Spinal cord (tissue), 10 donors: ENCODE measurements around the gene EMC6. TPM values are rescaled to one million over a fixed set of nuclear protein-coding genes. Genes with fewer than 3 reads are reported as not detected.
A peak's percentile ranks its signal among the peaks of the same experiment; 100 is the strongest.

Experiments
- DNase-seq, 6 donors: peaks; one replicate each; pipeline versions ENCODE4 v3.0.0 to v3.0.0-alpha.2; 2013 to 2015; ENCODE audit warnings: low spot score in 6 of 6, low read depth in 4 of 6
- H3K27ac ChIP-seq: one replicate; pipeline ENCODE4 v1.5.1; 2013; ENCODE audit warnings: low read depth, low read length, control low read depth
- H3K27me3 ChIP-seq: one replicate; pipeline ENCODE4 v1.6.1; 2013; ENCODE audit warnings: low read length; ENCODE audit not compliant: control insufficient read depth, insufficient read depth
- H3K36me3 ChIP-seq: one replicate; pipeline ENCODE4 v1.6.1; 2013; ENCODE audit warnings: low read length; ENCODE audit not compliant: control insufficient read depth, insufficient read depth
- H3K4me1 ChIP-seq: one replicate; pipeline ENCODE4 v1.6.1; 2013; ENCODE audit warnings: low read length; ENCODE audit not compliant: control insufficient read depth, insufficient read depth
- H3K4me3 ChIP-seq: one replicate; pipeline ENCODE4 v1.5.1; 2013; ENCODE audit warnings: low read depth, low read length, control low read depth
- H3K9me3 ChIP-seq: one replicate; pipeline ENCODE4 v1.6.1; 2013; ENCODE audit warnings: low read length; ENCODE audit not compliant: control insufficient read depth, insufficient read depth
- WGBS: methylation state at CpG from one replicate; pipeline ENCODE4 v1.1.5; 2013; ENCODE audit warnings: missing lambda C conversion rate; ENCODE audit not compliant: insufficient coverage; 5-methylcytosine and 5-hydroxymethylcytosine counted together
- polyA plus RNA-seq, 2 donors: library from polyadenylated mRNA; unstranded; fragments of 120-200 nt; gene quantifications; one replicate each; pipeline ENCODE4 v1.2.1, GENCODE V29; 2013; ENCODE audit not compliant: insufficient read length in 2 of 2
- total RNA-seq, 2 donors: library from RNA; depleted of rRNA in 1 of 2; stranded (reverse); fragments of 120-200 nt in 1 of 2; fragments of >200 nt in 1 of 2; gene quantifications; one replicate each; pipeline versions ENCODE4 v1.2.3 to v1.2.4, GENCODE V29; 2013 to 2014
- donor health status: healthy.

Gene EMC6
- total and polyA plus RNA-seq, 4 donors, result 11.0 to 48.1 (median 31.2) TPM

DNA sequence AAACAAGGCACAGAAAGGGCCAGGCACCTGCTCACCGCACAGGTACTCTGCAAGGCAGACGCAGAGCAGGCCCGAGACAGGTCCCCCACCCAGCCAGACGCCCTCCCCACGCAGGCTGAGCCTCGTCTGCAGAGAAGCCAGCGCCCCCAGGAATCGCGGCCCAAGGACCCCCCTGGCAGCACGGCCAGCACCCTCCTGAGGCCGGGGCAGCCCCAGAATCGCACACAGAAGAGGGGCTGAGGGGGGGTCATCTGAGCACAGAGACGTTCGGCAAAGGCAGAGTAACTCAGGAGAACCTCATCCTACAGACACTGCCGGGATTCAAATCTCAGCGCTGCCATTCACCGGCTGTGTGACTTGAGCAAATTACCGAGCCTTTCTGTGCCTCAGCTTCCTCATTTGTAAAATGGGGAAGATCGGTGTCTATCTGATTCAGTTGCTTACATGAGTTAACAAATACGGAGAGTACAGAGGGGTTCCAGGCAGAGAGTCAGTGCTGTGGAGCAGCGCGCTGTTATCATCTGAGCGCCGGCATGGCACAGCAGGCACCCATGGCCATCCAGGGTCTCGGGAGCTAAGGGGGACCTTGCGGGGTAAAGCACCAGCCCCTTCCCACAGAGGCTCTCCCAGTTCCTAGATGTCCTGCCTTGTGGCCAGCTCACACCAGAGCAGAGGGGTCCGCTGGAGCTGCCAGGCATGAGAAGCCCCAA is 10.4 kb downstream of the EMC6 start:
- H3K27ac ChIP-seq, result no peak overlapping the region
- no peak overlapping the region for H3K4me3 ChIP-seq
- H3K9me3 ChIP-seq, result no peaks in the 10 kb centered on the region
- H3K36me3 ChIP-seq, result peaks cover 21% of the 10 kb centered on the region
- H3K4me1 ChIP-seq, result no peaks in the 10 kb centered on the region
- WGBS, result 88% methylated on average over 21 of the region's 27 CpGs
- DNase-seq, result no peak
- H3K27me3 ChIP-seq, result peaks cover 4% of the 10 kb centered on the region

DNA sequence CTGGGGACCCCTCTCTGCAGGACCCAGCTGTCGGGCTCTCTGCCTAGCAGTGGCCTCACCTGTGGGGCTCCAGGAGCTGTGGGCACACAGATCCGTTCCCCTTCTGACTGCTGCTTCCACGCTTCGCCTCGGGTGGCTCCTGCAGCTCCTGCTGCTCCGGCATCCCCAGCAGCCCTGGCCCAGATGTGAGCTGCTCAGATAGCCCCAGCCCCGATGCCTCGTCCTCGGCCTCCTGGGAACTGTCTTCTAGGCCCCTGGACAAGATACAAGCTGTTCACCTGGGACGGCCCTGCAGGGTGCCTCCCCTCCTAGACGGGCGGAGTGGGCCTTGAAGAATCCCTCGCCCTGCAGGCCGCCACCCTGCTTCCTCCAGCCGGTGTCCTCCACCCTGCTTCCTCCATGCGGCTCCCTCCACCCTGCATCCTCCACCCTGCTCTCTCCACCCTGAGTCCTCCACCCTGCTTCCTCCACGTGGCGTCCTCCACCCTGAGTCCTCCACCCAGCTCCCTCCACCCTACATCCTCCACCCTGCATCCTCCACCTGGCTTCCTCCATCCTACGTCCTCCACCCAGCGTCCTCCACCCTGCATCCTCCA is 11.0 kb downstream of the EMC6 start:
- Histone ChIP-seq H3K27ac (no peak overlapping the region), H3K9me3 (no peaks in the 10 kb centered on the region), H3K27me3 (peaks cover 6% of the 10 kb centered on the region), H3K4me1 (no peaks in the 10 kb centered on the region), H3K36me3 (peaks cover 25% of the 10 kb centered on the region), H3K4me3 (no peak overlapping the region)
- 71% methylated on average over 20 of the region's 20 CpGs for WGBS
- no peak for DNase-seq

DNA sequence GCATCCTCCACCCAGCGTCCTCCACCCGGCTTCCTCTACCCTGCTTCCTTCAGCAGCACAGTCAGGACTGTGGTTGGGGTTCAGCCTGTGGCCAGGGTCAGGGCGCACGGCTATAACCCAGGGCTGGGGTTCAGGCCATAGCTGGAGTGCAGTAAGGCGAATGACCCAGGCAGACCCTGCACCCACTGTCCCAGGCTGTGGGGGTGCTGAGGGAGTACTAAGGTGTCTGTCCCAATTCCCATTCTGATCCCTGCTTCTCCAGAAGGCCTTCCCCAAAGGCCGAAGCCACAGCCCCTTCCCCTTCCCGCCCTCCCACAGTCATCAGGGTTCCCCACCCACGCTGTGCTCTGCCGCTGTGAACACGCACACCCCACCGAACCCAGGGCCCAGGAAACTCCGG is 12.4 kb downstream of the EMC6 start:
- 86% methylated on average over 12 of the region's 12 CpGs for WGBS
- H3K9me3 ChIP-seq, result no peaks in the 10 kb centered on the region
- no peak overlapping the region for H3K27ac ChIP-seq

DNA sequence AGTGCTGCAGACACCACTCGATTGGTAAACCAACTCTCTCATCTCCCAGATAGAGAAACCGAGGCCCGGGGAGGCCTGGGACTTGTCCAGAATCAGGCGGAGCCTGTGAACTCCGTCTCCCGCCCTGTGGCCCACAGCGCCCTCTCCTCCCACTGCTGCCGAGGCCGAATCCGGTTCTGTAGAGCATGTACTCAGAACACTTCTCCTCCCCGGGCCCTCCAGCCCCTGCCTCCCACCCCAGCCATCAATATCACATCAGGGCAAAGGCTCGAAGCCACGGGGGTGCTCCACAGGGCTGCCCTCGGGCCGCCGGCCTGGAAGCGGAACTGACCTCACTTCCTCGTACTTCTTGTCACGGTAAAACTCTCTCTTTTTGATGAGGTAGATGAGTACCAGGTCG is 13.0 kb downstream of the EMC6 start:
- no peak for DNase-seq
- Histone ChIP-seq H3K9me3 (no peaks in the 10 kb centered on the region), H3K4me3 (no peak overlapping the region), H3K4me1 (peaks cover 3% of the 10 kb centered on the region), H3K27me3 (peaks cover 12% of the 10 kb centered on the region), H3K27ac (no peak overlapping the region), H3K36me3 (peaks cover 22% of the 10 kb centered on the region)
- 84% methylated on average over 19 of the region's 20 CpGs for WGBS

More for the DNA sequence above, 12.4 kb downstream of the EMC6 start:
- Histone ChIP-seq H3K36me3 (peaks cover 22% of the 10 kb centered on the region), H3K4me3 (no peak overlapping the region), H3K27me3 (peaks cover 12% of the 10 kb centered on the region), H3K4me1 (peaks cover 3% of the 10 kb centered on the region)
- DNase-seq, result no peak

DNA sequence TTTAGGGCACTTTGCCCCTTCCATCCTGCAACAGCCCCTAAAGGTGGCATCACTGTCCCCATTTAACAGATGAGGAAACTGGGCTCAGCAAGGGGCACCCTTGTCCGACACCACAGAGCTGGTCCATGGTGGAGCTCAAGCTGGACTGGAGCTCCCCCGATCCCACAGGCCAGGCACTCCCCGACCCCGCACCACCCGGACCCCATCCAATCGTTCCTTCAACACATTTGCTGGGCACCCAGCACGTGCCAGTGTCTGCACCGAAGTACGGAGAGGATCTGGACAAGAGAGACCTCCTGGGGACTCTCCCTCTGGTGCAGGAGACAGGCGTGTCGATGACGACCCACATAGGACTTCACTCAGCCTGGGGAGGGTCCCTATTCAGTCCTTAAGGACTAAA is 13.4 kb downstream of the EMC6 start:
- DNase-seq, result no peak
- Histone ChIP-seq H3K27me3 (peaks cover 12% of the 10 kb centered on the region), H3K9me3 (no peaks in the 10 kb centered on the region), H3K27ac (no peak overlapping the region), H3K36me3 (peaks cover 22% of the 10 kb centered on the region), H3K4me1 (peaks cover 3% of the 10 kb centered on the region), H3K4me3 (no peak overlapping the region)
- WGBS, result 87% methylated on average over 11 of the region's 12 CpGs

DNA sequence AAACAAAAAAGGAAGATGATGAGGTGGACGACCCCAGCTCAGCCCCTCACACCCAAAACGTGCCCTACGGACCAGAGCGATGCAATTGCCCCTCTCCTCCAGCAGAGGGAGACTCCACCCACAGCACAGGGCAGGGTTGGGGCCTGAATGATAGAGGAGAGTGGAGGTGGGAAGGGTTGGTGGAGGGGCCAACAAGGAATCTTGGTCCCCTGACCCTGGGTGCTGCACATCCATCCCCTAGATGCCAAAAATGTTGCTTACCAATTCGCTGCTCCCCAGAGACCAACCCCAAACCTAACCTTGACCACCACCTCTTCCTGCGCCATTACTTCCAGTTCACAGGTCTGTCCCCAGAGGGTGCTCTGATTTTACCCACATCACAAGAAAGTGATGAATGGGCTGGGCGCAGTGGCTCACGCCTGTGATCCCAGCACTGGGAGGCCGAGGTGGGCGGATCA is 14.5 kb downstream of the EMC6 start:
- no peak for DNase-seq
- 59% methylated on average over 6 of the region's 10 CpGs for WGBS

DNA sequence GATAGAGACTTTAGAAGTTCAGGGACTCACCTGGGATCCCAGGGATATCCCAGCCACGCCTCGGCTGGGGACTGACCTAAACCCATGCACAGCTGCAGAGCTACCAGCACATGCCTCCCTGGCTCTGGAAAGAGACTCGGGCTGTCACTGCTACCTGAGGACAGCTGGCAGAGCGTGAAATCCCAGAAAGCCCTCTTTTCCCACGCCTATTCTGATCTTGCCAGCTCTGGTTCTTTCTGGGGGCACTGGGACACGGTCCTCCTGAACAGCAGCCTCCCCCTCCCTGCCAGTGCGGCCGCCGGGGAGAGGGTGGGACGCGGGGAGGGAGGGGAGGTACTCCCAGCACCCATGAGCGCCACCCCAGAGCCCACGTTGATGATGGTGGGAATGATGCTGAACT is 16.6 kb downstream of the EMC6 start:
- Histone ChIP-seq H3K9me3 (no peaks in the 10 kb centered on the region), H3K4me1 (peaks cover 6% of the 10 kb centered on the region), H3K36me3 (peaks cover 17% of the 10 kb centered on the region), H3K27me3 (peaks cover 12% of the 10 kb centered on the region), H3K27ac (no peak overlapping the region), H3K4me3 (no peak overlapping the region)
- no peak for DNase-seq
- WGBS, result 37% methylated on average over 7 of the region's 13 CpGs

More for the DNA sequence above, 14.5 kb downstream of the EMC6 start:
- Histone ChIP-seq H3K27ac (no peak overlapping the region), H3K4me3 (no peak overlapping the region), H3K9me3 (no peaks in the 10 kb centered on the region), H3K27me3 (peaks cover 12% of the 10 kb centered on the region), H3K4me1 (peaks cover 5% of the 10 kb centered on the region), H3K36me3 (peaks cover 22% of the 10 kb centered on the region)

DNA sequence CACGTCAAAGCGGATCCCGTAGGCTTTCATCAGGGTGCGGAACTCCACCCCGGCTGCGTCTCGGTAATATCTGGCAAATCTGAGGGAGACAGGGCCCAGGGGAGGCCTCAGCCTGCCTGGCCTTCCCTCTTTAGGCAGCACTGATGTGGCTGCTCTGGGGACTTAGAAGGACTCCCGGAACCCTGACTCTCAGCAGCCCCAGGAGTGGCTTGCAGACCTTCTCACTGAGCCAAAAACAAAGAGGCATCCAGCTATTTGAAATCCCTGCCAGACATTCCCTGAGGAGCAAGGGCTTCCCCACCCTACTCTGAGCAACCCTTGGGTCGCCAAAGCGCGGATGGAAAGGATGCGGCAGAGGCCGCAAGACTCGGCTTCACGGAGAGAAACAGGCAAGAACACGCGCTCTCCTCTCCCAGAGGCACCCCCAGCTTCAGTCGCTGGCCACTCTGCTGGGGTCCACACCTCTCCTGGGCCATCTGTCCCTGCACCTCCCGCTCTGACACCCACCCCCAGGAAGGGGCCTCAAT is 19.5 kb downstream of the EMC6 start:
- Histone ChIP-seq H3K36me3 (peaks cover 18% of the 10 kb centered on the region), H3K27ac (no peak overlapping the region), H3K4me1 (peaks cover 6% of the 10 kb centered on the region), H3K27me3 (peaks cover 15% of the 10 kb centered on the region), H3K4me3 (no peak overlapping the region), H3K9me3 (no peaks in the 10 kb centered on the region)
- 21% methylated on average over 19 of the region's 19 CpGs for WGBS
- DNase-seq, result peak in 2 of 6 donors; percentile 23 to 49

DNA sequence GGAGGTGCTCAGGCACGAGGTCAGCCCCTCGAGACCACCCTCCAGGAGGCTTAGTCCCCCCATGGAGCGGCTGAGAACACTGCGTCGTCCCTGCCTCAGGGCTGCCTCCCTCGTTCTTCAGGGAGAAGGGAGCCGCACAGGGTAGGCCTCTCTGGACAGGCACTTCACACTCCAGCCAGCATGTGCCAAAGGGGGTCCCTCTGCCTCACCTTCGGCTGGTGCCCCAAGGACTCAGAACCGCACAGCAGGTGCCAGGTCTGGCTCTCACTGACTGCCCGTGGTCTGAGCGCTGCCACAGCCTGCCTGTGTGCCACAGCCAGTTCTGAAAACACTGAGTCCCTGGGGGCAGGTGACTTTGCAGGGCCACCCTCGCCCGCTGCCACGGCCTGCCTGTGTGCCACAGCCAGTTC is 20.2 kb downstream of the EMC6 start:
- WGBS, result 57% methylated on average over 10 of the region's 14 CpGs

More for the DNA sequence above, 20.2 kb downstream of the EMC6 start:
- DNase-seq, result no peak
- Histone ChIP-seq H3K27me3 (peaks cover 16% of the 10 kb centered on the region), H3K4me1 (peaks cover 6% of the 10 kb centered on the region), H3K4me3 (no peak overlapping the region), H3K36me3 (peaks cover 18% of the 10 kb centered on the region), H3K27ac (no peak overlapping the region), H3K9me3 (no peaks in the 10 kb centered on the region)
